Fibroblast of lung (primary cell): ENCODE data around the gene CALN1. TPM values are rescaled to one million over a fixed set of nuclear protein-coding genes. Genes with fewer than 3 reads are reported as not detected.

Experiments used
- DNase-seq, 2 donors: peaks; one replicate each; pipeline versions ENCODE4 v3.0.0 to v3.0.0-alpha.2; 2010; ENCODE audit warnings: low read depth in 2 of 2
- H2AFZ ChIP-seq: 2 replicates; pipeline ENCODE4 v1.5.1; 2012; ENCODE audit warnings: low read length, control low read depth, inconsistent platforms
- H3K27ac ChIP-seq: 2 replicates; pipeline ENCODE4 v1.5.1; 2011; ENCODE audit warnings: low read length, control low read depth; ENCODE audit not compliant: insufficient read depth
- H3K27me3 ChIP-seq: 2 replicates; pipeline ENCODE4 v1.5.1; 2011; ENCODE audit warnings: mild to moderate bottlenecking, low read length; ENCODE audit not compliant: control insufficient read depth, insufficient read depth
- H3K36me3 ChIP-seq: 2 replicates; pipeline ENCODE4 v1.5.1; 2011; ENCODE audit warnings: low read length; ENCODE audit not compliant: control insufficient read depth, insufficient read depth
- H3K4me1 ChIP-seq: 2 replicates; pipeline ENCODE4 v1.5.1; 2011; ENCODE audit warnings: low read length; ENCODE audit not compliant: control insufficient read depth, insufficient read depth; ENCODE audit errors: extremely low read depth
- H3K4me2 ChIP-seq: 2 replicates; pipeline ENCODE4 v1.5.1; 2011; ENCODE audit warnings: low read length, control low read depth; ENCODE audit not compliant: insufficient read depth; ENCODE audit errors: extremely low read depth
- H3K4me3 ChIP-seq, 4 experiments: fragments of 200-600 bp in 1 of 4; sonication (generic) in 1 of 4; replicated peaks in 1 of 4; 2 replicates each; pipeline ENCODE4 v1.5.1; 2011 to 2016; ENCODE audit warnings: low read length in 4 of 4, low read depth in 3 of 4, mild to moderate bottlenecking in 3 of 4, control low read depth in 2 of 4, inconsistent platforms in 1 of 4, mixed read lengths in 1 of 4; ENCODE audit not compliant: insufficient read depth in 1 of 4; ENCODE audit errors: control extremely low read depth in 1 of 4
- H3K79me2 ChIP-seq: 2 replicates; pipeline ENCODE4 v1.5.1; 2012; ENCODE audit warnings: mild to moderate bottlenecking, low read length, inconsistent platforms; ENCODE audit not compliant: control insufficient read depth, insufficient read depth
- H3K9ac ChIP-seq: 2 replicates; pipeline ENCODE4 v1.5.1; 2011; ENCODE audit warnings: mild to moderate bottlenecking, low read length, control low read depth; ENCODE audit not compliant: insufficient read depth
- H3K9me3 ChIP-seq: 2 replicates; pipeline ENCODE4 v1.5.1; 2012; ENCODE audit warnings: low read depth, low read length; ENCODE audit not compliant: control insufficient read depth, insufficient read depth
- H4K20me1 ChIP-seq: 2 replicates; pipeline ENCODE4 v1.5.1; 2011; ENCODE audit warnings: low read length; ENCODE audit not compliant: control insufficient read depth, insufficient read depth; ENCODE audit errors: extremely low read depth
- CTCF ChIP-seq, 2 donors: IDR thresholded peaks in 1 of 2; conservative IDR thresholded peaks in 1 of 2; 1 replicate in 1 of 2; 2 replicates in 1 of 2; pipeline ENCODE4 v1.5.1; 2011 to 2012; ENCODE audit warnings: low read length in 2 of 2, control low read depth in 1 of 2, inconsistent platforms in 1 of 2, low read depth in 1 of 2, mild to moderate bottlenecking in 1 of 2
- EZH2 ChIP-seq: IDR thresholded peaks from 2 replicates; pipeline ENCODE4 v1.5.1; 2012; ENCODE audit warnings: low read length, control low read depth, mild to moderate bottlenecking; ENCODE audit errors: missing control alignments
- polyA plus RNA-seq, 2 donors: library from polyadenylated mRNA; depleted of rRNA in 1 of 2; stranded (reverse) in 1 of 2; unstranded in 1 of 2; fragments of >200 nt; gene quantifications; 2 replicates each; pipeline ENCODE4 v1.2.1, GENCODE V29; 2011 to 2012; ENCODE audit warnings: missing spikeins in 1 of 2
- total RNA-seq: library from RNA; depleted of rRNA; stranded (reverse); fragments of >200 nt; gene quantifications from 2 replicates; pipeline ENCODE4 v1.2.1, GENCODE V29; 2014

CALN1 gene
- total and polyA plus RNA-seq, 2 donors (not counting 1 experiment from before 2014, with no cell fraction given) = not detected

- Histone ChIP-seq H3K4me3 (no peak overlapping the region), H2AFZ (no peak overlapping the region), H3K9ac (no peak overlapping the region), H3K4me2 (no peak overlapping the region), H4K20me1 (no peaks in the 10 kb centered on the region), H3K27me3 (no peaks in the 10 kb centered on the region), H3K4me1 (no peaks in the 10 kb centered on the region), H3K79me2 (no peaks in the 10 kb centered on the region), H3K27ac (no peak overlapping the region), H3K36me3 (no peaks in the 10 kb centered on the region), H3K9me3 (no peaks in the 10 kb centered on the region)
- no peak for TF ChIP-seq CTCF (conservative IDR thresholded peaks at IDR 0.05 in 1 of 2, IDR thresholded peaks at IDR 0.05 in 1 of 2; ENCODE audit: low read depth in 1 of 2, low read length in 2 of 2)
- no peak for TF ChIP-seq EZH2
- no peak for DNase-seq
Observed at GRCh38 chr7:72176875-72177274, 235.3 kb downstream of the CALN1 start.

GRCh38 chr7:72170475-72170874 is 241.7 kb downstream of the CALN1 start:
- H3K9me3 ChIP-seq = no peaks in the 10 kb centered on the region
- no peaks in the 10 kb centered on the region for H3K36me3 ChIP-seq
- H4K20me1 ChIP-seq = no peaks in the 10 kb centered on the region
- no peak overlapping the region for H2AFZ ChIP-seq
- H3K9ac ChIP-seq = no peak overlapping the region
- no peaks in the 10 kb centered on the region for H3K4me1 ChIP-seq
- no peaks in the 10 kb centered on the region for H3K79me2 ChIP-seq
- H3K4me3 ChIP-seq = no peak overlapping the region
- TF ChIP-seq EZH2 (no peak), CTCF (conservative IDR thresholded peaks at IDR 0.05 in 1 of 2, IDR thresholded peaks at IDR 0.05 in 1 of 2; ENCODE audit: low read depth in 1 of 2, low read length in 2 of 2) (no peak)
- H3K27ac ChIP-seq = no peak overlapping the region
- DNase-seq = no peak
- no peaks in the 10 kb centered on the region for H3K27me3 ChIP-seq
- H3K4me2 ChIP-seq = no peak overlapping the region

GRCh38 chr7:72163271-72163670 is 248.9 kb downstream of the CALN1 start:
- H3K4me3 ChIP-seq = no peak overlapping the region
- no peak overlapping the region for H3K27ac ChIP-seq
- H3K27me3 ChIP-seq = no peaks in the 10 kb centered on the region
- no peak overlapping the region for H2AFZ ChIP-seq
- H3K4me2 ChIP-seq = no peak overlapping the region
- no peak for DNase-seq
- no peaks in the 10 kb centered on the region for H3K79me2 ChIP-seq
- no peaks in the 10 kb centered on the region for H3K36me3 ChIP-seq
- H3K4me1 ChIP-seq = no peaks in the 10 kb centered on the region
- H3K9me3 ChIP-seq = no peaks in the 10 kb centered on the region
- no peak overlapping the region for H3K9ac ChIP-seq
- no peak for TF ChIP-seq CTCF (conservative IDR thresholded peaks at IDR 0.05 in 1 of 2, IDR thresholded peaks at IDR 0.05 in 1 of 2; ENCODE audit: low read depth in 1 of 2, low read length in 2 of 2)
- no peak for TF ChIP-seq EZH2
- H4K20me1 ChIP-seq = no peaks in the 10 kb centered on the region
